HepG2 (cell line): ENCODE results near the gene MAPK6. TPM values are rescaled to one million over a fixed set of nuclear protein-coding genes. Genes with fewer than 3 reads are reported as not detected.
A peak's percentile ranks its signal among the peaks of the same experiment; 100 is the strongest.

Experiments
- IRX3 ChIP-seq: sonication (generic); formaldehyde crosslinking; IDR thresholded peaks from 2 replicates; pipeline ENCODE4 v1.8.1; 2023; ENCODE audit warnings: mild to moderate bottlenecking, low read depth, missing genetic modification reagents, borderline replicate concordance
- RARA ChIP-seq: IDR thresholded peaks from 2 replicates; pipeline ENCODE4 v1.6.1; 2016; ENCODE audit warnings: missing genetic modification reagents, missing compliant biosample characterization
- SIX4 ChIP-seq: sonication (generic); formaldehyde crosslinking; IDR thresholded peaks from 2 replicates; pipeline ENCODE4 v1.4.0; 2020; ENCODE audit warnings: missing genetic modification reagents
- SP2 ChIP-seq: sonication (generic); formaldehyde crosslinking; IDR thresholded peaks from 2 replicates; pipeline ENCODE4 v1.5.1; 2020; ENCODE audit warnings: mild to moderate bottlenecking, missing genetic modification reagents
- TBX2 ChIP-seq: sonication (generic); formaldehyde crosslinking; IDR thresholded peaks from 2 replicates; pipeline ENCODE4 v1.5.0; 2020; ENCODE audit warnings: missing genetic modification reagents, mild to moderate bottlenecking, borderline replicate concordance
- THYN1 ChIP-seq: sonication (generic); formaldehyde crosslinking; IDR thresholded peaks from 2 replicates; pipeline ENCODE4 v1.8.1; 2023; ENCODE audit warnings: low read depth, mild to moderate bottlenecking, moderate library complexity, missing genetic modification reagents, borderline replicate concordance
- U2AF2 ChIP-seq: fragments of 200-400 bp; formaldehyde crosslinking; IDR thresholded peaks from 2 replicates; pipeline ENCODE4 v1.6.1; 2017; ENCODE audit warnings: low read depth, mild to moderate bottlenecking, low read length
- ZC3H13 ChIP-seq: sonication (generic); formaldehyde crosslinking; IDR thresholded peaks from 2 replicates; pipeline ENCODE4 v1.8.1; 2023; ENCODE audit warnings: mild to moderate bottlenecking, missing genetic modification reagents, moderate library complexity
- ZMAT3 ChIP-seq: sonication (generic); formaldehyde crosslinking; conservative IDR thresholded peaks from 2 replicates; pipeline ENCODE4 v1.7.0; 2021; ENCODE audit warnings: missing genetic modification reagents
- ZNF136 ChIP-seq: sonication (generic); formaldehyde crosslinking; IDR thresholded peaks from 2 replicates; pipeline ENCODE4 v1.8.1; 2022; ENCODE audit warnings: low read depth, mild to moderate bottlenecking, moderate library complexity, missing genetic modification reagents
- ZNF33B ChIP-seq: sonication (generic); formaldehyde crosslinking; IDR thresholded peaks from 2 replicates; pipeline ENCODE4 v1.5.1; 2020; ENCODE audit warnings: mild to moderate bottlenecking, missing genetic modification reagents
- ZNF563 ChIP-seq: sonication (generic); formaldehyde crosslinking; IDR thresholded peaks from 2 replicates; pipeline ENCODE4 v1.8.0; 2022; ENCODE audit warnings: mild to moderate bottlenecking, moderate library complexity, missing genetic modification reagents
- ZNF615 ChIP-seq: sonication (generic); formaldehyde crosslinking; IDR thresholded peaks from 2 replicates; pipeline ENCODE4 v1.5.0; 2020; ENCODE audit warnings: mild to moderate bottlenecking, missing genetic modification reagents, borderline replicate concordance
- ZNF737 ChIP-seq: sonication (generic); formaldehyde crosslinking; IDR thresholded peaks from 2 replicates; pipeline ENCODE4 v1.5.0; 2020; ENCODE audit warnings: missing genetic modification reagents, mild to moderate bottlenecking, borderline replicate concordance
- ZNF878 ChIP-seq: sonication (generic); formaldehyde crosslinking; IDR thresholded peaks from 2 replicates; pipeline ENCODE4 v1.8.1; 2023; ENCODE audit warnings: mild to moderate bottlenecking, missing genetic modification reagents, moderate library complexity
- ZNF883 ChIP-seq: sonication (generic); formaldehyde crosslinking; IDR thresholded peaks from 2 replicates; pipeline ENCODE4 v1.5.1; 2020; ENCODE audit warnings: mild to moderate bottlenecking, missing genetic modification reagents; ENCODE audit errors: not compliant biosample characterization
- ZSCAN25 ChIP-seq: sonication (generic); formaldehyde crosslinking; IDR thresholded peaks from 2 replicates; pipeline ENCODE4 v1.8.0; 2022; ENCODE audit warnings: mild to moderate bottlenecking, missing genetic modification reagents
- polyA plus RNA-seq, 8 experiments: library from polyadenylated mRNA; depleted of rRNA in 3 of 8; stranded (reverse) in 7 of 8; unstranded in 1 of 8; fragments of >200 nt; fragmentation: Illumina TruSeq in 4 of 8; extraction: Trizol in 4 of 8; gene quantifications; 2 replicates each; pipeline versions ENCODE4 v1.2.1 to v1.2.3, GENCODE V29; 2011 to 2016; ENCODE audit warnings: low read depth in 4 of 8, missing spikeins in 1 of 8, mixed read lengths in 1 of 8; ENCODE audit not compliant: insufficient read depth in 1 of 8
- total RNA-seq, 5 experiments: library from RNA; depleted of rRNA; stranded (reverse); fragments of >200 nt; fragmentation: Illumina TruSeq; extraction: Trizol; gene quantifications; 2 replicates each; pipeline ENCODE4 v1.2.3, GENCODE V29; 2016; ENCODE audit warnings: low read depth in 1 of 5
- TF ChIP-seq, protein P1 (sequence below), 2 experiments: sonication (generic) in 1 of 2; formaldehyde crosslinking in 1 of 2; IDR thresholded peaks; 2 replicates each; pipeline versions ENCODE4 v1.5.1 to v1.6.1; 2011 to 2020; ENCODE audit warnings: borderline replicate concordance in 1 of 2, low read depth in 1 of 2, low read length in 1 of 2, mild to moderate bottlenecking in 1 of 2, missing genetic modification reagents in 1 of 2, moderate library complexity in 1 of 2
- TF ChIP-seq, protein P2 (sequence below): IDR thresholded peaks from 2 replicates; pipeline ENCODE4 v1.6.1; 2012; ENCODE audit warnings: low read length, improper control_type of control experiment
- TF ChIP-seq, protein P3 (sequence below): sonication (generic); formaldehyde crosslinking; IDR thresholded peaks from 2 replicates; pipeline ENCODE4 v1.5.1; 2020; ENCODE audit warnings: missing genetic modification reagents, mild to moderate bottlenecking, borderline replicate concordance

The MAPK6 gene
- total and polyA plus RNA-seq, 2 of the 13 experiments (the other 11 are each of a cell fraction or from before 2014, with no cell fraction given) = 89.5 to 99.7 TPM

DNA sequence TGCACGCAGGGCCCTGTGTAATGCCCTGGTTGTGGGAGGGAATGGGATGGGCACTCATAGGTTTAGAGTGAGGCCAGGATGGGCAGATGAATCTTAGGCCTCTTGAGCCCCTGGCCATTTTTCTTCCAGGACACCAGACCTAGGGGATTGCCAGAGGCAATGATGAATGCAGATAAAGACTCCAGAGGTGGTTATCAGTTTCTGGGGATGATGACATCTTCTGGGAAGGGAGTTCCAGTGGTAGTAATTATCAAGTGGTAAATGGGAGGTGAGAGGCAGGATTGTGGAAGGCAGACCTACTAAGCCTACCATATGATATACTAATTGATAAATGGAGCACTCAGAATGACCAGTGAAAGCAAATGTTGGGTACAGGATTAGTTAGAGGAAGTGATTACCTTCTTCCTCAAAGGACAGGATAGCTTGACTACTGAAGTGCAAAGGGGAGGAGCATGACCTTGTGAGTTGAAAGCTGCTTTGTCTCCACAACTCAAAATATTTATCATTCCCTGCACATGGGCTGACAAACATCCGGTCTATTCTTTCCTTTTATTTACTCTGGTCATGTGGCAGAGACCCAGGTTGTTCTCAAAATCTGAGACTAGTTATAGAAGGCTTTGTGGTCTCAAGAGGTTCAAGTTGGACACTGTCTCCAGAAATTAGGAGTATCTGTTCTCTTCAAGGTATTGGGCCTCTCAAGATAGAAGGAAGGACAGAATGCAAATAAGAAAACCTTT, 10.2 kb upstream of the MAPK6 start (continued):
- no peak for TF ChIP-seq ZNF136
- no peak for TF ChIP-seq ZNF33B (CRISPR knock-in tag)
- no peak for TF ChIP-seq IRX3 (CRISPR knock-in tag)
- TF ChIP-seq, protein P1, sequence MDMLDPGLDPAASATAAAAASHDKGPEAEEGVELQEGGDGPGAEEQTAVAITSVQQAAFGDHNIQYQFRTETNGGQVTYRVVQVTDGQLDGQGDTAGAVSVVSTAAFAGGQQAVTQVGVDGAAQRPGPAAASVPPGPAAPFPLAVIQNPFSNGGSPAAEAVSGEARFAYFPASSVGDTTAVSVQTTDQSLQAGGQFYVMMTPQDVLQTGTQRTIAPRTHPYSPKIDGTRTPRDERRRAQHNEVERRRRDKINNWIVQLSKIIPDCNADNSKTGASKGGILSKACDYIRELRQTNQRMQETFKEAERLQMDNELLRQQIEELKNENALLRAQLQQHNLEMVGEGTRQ (IDR thresholded peaks at IDR 0.05; ENCODE audit: low read depth, low read length) = no peak
- TF ChIP-seq, protein P1 (CRISPR knock-in tag; IDR thresholded peaks at IDR 0.05; ENCODE audit: borderline replicate concordance) = peak; percentile 76; the same call in 1 of the 2 replicates
- peak; percentile 92 for TF ChIP-seq RARA (CRISPR knock-in tag)
- no peak for TF ChIP-seq ZSCAN25 (CRISPR knock-in tag)
- TF ChIP-seq ZNF737 = no peak
- no peak for TF ChIP-seq ZC3H13
- TF ChIP-seq TBX2 (CRISPR knock-in tag) = peak; percentile 90
- TF ChIP-seq U2AF2 = no peak
- TF ChIP-seq, protein P2, sequence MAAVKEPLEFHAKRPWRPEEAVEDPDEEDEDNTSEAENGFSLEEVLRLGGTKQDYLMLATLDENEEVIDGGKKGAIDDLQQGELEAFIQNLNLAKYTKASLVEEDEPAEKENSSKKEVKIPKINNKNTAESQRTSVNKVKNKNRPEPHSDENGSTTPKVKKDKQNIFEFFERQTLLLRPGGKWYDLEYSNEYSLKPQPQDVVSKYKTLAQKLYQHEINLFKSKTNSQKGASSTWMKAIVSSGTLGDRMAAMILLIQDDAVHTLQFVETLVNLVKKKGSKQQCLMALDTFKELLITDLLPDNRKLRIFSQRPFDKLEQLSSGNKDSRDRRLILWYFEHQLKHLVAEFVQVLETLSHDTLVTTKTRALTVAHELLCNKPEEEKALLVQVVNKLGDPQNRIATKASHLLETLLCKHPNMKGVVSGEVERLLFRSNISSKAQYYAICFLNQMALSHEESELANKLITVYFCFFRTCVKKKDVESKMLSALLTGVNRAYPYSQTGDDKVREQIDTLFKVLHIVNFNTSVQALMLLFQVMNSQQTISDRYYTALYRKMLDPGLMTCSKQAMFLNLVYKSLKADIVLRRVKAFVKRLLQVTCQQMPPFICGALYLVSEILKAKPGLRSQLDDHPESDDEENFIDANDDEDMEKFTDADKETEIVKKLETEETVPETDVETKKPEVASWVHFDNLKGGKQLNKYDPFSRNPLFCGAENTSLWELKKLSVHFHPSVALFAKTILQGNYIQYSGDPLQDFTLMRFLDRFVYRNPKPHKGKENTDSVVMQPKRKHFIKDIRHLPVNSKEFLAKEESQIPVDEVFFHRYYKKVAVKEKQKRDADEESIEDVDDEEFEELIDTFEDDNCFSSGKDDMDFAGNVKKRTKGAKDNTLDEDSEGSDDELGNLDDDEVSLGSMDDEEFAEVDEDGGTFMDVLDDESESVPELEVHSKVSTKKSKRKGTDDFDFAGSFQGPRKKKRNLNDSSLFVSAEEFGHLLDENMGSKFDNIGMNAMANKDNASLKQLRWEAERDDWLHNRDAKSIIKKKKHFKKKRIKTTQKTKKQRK = no peak
- no peak for TF ChIP-seq SP2 (CRISPR knock-in tag)
- TF ChIP-seq ZMAT3 (CRISPR knock-in tag) = 0 out of 2 replicates have a peak, but pooled peaks have one; percentile 12
- TF ChIP-seq ZNF615 (CRISPR knock-in tag) = no peak
- no peak for TF ChIP-seq THYN1 (CRISPR knock-in tag)
- TF ChIP-seq ZNF883 (CRISPR knock-in tag) = no peak
- TF ChIP-seq ZNF563 (CRISPR knock-in tag) = no peak
- peak; percentile 35; the same call in 1 of the 2 replicates for TF ChIP-seq SIX4 (CRISPR knock-in tag)
- TF ChIP-seq, protein P3, sequence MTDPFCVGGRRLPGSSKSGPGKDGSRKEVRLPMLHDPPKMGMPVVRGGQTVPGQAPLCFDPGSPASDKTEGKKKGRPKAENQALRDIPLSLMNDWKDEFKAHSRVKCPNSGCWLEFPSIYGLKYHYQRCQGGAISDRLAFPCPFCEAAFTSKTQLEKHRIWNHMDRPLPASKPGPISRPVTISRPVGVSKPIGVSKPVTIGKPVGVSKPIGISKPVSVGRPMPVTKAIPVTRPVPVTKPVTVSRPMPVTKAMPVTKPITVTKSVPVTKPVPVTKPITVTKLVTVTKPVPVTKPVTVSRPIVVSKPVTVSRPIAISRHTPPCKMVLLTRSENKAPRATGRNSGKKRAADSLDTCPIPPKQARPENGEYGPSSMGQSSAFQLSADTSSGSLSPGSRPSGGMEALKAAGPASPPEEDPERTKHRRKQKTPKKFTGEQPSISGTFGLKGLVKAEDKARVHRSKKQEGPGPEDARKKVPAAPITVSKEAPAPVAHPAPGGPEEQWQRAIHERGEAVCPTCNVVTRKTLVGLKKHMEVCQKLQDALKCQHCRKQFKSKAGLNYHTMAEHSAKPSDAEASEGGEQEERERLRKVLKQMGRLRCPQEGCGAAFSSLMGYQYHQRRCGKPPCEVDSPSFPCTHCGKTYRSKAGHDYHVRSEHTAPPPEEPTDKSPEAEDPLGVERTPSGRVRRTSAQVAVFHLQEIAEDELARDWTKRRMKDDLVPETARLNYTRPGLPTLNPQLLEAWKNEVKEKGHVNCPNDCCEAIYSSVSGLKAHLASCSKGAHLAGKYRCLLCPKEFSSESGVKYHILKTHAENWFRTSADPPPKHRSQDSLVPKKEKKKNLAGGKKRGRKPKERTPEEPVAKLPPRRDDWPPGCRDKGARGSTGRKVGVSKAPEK (CRISPR knock-in tag) = no peak
- TF ChIP-seq ZNF878 = no peak
